Measurements from ENCODE around the gene MBNL1.

DNA sequence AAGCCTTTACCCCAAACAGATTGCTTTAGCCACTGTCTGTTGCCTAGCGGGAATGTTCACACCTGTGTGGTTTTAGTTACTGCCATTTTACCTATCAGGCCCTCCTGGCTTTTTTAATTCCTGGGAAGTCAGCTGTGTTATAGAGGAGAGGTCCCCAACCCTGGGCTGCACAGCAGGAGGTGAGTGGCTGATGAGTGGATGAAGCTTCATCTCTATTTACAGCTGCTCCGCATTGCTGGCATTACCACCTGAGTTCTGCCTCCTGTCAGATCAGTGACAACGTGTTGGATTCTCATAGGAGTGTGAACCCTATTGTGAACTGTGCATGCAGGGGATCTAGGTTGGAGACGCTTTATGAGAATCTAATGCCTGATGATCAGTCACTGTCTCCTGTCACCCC is 127.0 kb downstream of the MBNL1 start:
- TF ChIP-seq, protein P1, sequence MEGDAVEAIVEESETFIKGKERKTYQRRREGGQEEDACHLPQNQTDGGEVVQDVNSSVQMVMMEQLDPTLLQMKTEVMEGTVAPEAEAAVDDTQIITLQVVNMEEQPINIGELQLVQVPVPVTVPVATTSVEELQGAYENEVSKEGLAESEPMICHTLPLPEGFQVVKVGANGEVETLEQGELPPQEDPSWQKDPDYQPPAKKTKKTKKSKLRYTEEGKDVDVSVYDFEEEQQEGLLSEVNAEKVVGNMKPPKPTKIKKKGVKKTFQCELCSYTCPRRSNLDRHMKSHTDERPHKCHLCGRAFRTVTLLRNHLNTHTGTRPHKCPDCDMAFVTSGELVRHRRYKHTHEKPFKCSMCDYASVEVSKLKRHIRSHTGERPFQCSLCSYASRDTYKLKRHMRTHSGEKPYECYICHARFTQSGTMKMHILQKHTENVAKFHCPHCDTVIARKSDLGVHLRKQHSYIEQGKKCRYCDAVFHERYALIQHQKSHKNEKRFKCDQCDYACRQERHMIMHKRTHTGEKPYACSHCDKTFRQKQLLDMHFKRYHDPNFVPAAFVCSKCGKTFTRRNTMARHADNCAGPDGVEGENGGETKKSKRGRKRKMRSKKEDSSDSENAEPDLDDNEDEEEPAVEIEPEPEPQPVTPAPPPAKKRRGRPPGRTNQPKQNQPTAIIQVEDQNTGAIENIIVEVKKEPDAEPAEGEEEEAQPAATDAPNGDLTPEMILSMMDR (conservative IDR thresholded peaks at IDR 0.05; ENCODE audit: low read depth, low read length) = no peak
- TF ChIP-seq EZH2 (IDR thresholded peaks at IDR 0.05; ENCODE audit: borderline replicate concordance, low read depth, low read length, poor library complexity, severe bottlenecking) = no peak
